Activated gamma-delta T cell (primary cell): ENCODE results near the gene DIS3L2.

ENCODE experiments used
- DNase-seq: peaks from one replicate; lab custom pipeline; 2025; lab: John Stamatoyannopoulos, UW
- total RNA-seq, 2 donors: gene quantifications; one replicate each; lab custom pipeline; 2026; lab: John Stamatoyannopoulos, UW

DIS3L2 gene, protein sequence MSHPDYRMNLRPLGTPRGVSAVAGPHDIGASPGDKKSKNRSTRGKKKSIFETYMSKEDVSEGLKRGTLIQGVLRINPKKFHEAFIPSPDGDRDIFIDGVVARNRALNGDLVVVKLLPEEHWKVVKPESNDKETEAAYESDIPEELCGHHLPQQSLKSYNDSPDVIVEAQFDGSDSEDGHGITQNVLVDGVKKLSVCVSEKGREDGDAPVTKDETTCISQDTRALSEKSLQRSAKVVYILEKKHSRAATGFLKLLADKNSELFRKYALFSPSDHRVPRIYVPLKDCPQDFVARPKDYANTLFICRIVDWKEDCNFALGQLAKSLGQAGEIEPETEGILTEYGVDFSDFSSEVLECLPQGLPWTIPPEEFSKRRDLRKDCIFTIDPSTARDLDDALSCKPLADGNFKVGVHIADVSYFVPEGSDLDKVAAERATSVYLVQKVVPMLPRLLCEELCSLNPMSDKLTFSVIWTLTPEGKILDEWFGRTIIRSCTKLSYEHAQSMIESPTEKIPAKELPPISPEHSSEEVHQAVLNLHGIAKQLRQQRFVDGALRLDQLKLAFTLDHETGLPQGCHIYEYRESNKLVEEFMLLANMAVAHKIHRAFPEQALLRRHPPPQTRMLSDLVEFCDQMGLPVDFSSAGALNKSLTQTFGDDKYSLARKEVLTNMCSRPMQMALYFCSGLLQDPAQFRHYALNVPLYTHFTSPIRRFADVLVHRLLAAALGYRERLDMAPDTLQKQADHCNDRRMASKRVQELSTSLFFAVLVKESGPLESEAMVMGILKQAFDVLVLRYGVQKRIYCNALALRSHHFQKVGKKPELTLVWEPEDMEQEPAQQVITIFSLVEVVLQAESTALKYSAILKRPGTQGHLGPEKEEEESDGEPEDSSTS
- 56.0 to 56.7 reads per million in 2 donors for total RNA-seq

- DNase-seq: peak; percentile 64
Observed at GRCh38 chr2:231961349-231962166, at the start of gene DIS3L2. Gene DIS3L2, plus strand, starts transcription at chr2:231961713. Its CDS starts 53,215 bp downstream, at chr2:232014928.

GRCh38 chr2:231914077-231914690 lies 47.3 kb upstream of the DIS3L2 start:
- no peak for DNase-seq

- no peak for DNase-seq
Observed at GRCh38 chr2:231917280-231918066, 44.0 kb upstream of the DIS3L2 start.

GRCh38 chr2:231918501-231919330 lies 42.8 kb upstream of the DIS3L2 start:
- DNase-seq: no peak

- no peak for DNase-seq
Observed at GRCh38 chr2:231919341-231920035, 42.0 kb upstream of the DIS3L2 start.

- DNase-seq: no peak
Observed at GRCh38 chr2:231920366-231920765, 41.1 kb upstream of the DIS3L2 start.

GRCh38 chr2:231920795-231921194 lies 40.7 kb upstream of the DIS3L2 start:
- DNase-seq: no peak

- no peak for DNase-seq
Observed at GRCh38 chr2:231922311-231923009, 39.1 kb upstream of the DIS3L2 start.

- DNase-seq: no peak
Observed at GRCh38 chr2:231923010-231923344, 38.5 kb upstream of the DIS3L2 start.

GRCh38 chr2:231923951-231924888 lies 37.3 kb upstream of the DIS3L2 start:
- DNase-seq: no peak

GRCh38 chr2:231924889-231925275 lies 36.6 kb upstream of the DIS3L2 start:
- no peak for DNase-seq

GRCh38 chr2:231925303-231926179 lies 36.0 kb upstream of the DIS3L2 start:
- peak; percentile 41 for DNase-seq

GRCh38 chr2:231926180-231926741 lies 35.3 kb upstream of the DIS3L2 start, which contains the start of gene NPPC:
Gene NPPC, minus strand, starts transcription at chr2:231926396. Its CDS starts 147 bp downstream, at chr2:231926249.
- no peak for DNase-seq

DNA sequence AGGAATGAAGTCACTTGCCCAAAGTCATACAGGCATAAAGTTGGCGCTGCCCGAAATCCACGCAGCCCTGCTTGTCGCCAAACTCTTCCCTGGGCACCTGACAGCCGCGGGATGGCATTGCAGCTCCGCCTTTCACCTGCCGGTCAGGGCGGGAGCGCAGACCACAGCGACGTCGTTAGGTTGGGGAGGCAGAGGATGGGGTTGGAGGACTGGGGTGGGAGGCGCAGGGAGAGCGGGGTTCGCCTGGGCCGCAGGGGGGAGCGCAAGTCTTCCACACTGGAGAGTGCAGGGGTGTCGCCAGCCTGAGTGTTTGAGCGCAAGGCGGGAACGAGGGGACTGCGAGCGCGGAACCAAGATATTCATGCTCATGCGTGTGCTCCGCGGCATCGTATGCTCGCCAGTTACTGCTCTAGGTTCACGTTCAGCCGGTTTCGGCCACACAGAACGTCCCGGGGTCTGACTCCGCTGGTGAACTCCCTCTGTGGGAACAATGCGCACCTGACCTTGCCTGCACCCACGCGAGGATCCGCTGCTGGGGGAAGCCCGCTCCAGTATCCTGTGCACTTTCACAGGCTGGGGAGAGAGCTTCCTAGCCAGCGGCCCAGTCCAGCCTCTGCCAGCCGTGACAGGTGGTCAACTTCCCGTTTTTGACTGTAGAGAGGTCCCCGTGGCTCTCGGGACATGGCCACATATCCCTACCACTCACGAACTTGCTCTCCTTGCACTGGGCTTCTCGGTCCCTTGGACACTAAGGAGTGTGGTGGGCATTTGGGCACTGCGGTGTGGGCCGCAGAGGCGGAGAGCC lies 34.5 kb upstream of the DIS3L2 start:
- no peak for DNase-seq

- DNase-seq: no peak
Observed at GRCh38 chr2:231927566-231927890, 34.0 kb upstream of the DIS3L2 start.
